Mucosa of rectum (tissue), 2 donors: ENCODE results near the gene FLT1.

Experiments used
- H3K27ac ChIP-seq, 2 donors: one replicate each; pipeline ENCODE4 v1.7.0; 2013; ENCODE audit warnings: inconsistent platforms in 2 of 2, low read depth in 2 of 2, low read length in 2 of 2
- H3K27me3 ChIP-seq, 2 donors: one replicate each; pipeline ENCODE4 v1.7.0; 2013; ENCODE audit warnings: low read length in 2 of 2; ENCODE audit not compliant: control insufficient read depth in 2 of 2, insufficient read depth in 2 of 2
- H3K36me3 ChIP-seq, 2 donors: one replicate each; pipeline ENCODE4 v1.7.0; 2013; ENCODE audit warnings: low read length in 2 of 2; ENCODE audit not compliant: control insufficient read depth in 2 of 2, insufficient read depth in 2 of 2
- H3K4me1 ChIP-seq, 2 donors: one replicate each; pipeline ENCODE4 v1.7.0; 2013; ENCODE audit warnings: low read length in 2 of 2, mild to moderate bottlenecking in 1 of 2; ENCODE audit not compliant: control insufficient read depth in 2 of 2, insufficient read depth in 2 of 2
- H3K4me3 ChIP-seq, 2 donors: one replicate each; pipeline ENCODE4 v1.7.0; 2013; ENCODE audit warnings: low read length in 2 of 2
- H3K9ac ChIP-seq, 2 donors: one replicate each; pipeline ENCODE4 v1.7.0; 2013; ENCODE audit warnings: low read length in 2 of 2, low read depth in 1 of 2, mild to moderate bottlenecking in 1 of 2
- H3K9me3 ChIP-seq, 2 donors: one replicate each; pipeline ENCODE4 v1.7.0; 2013; ENCODE audit warnings: low read length in 2 of 2; ENCODE audit not compliant: control insufficient read depth in 2 of 2
- donor health status: healthy.
- donor health status: Normal muscosa, but diverticular disease.

FLT1 gene

DNA sequence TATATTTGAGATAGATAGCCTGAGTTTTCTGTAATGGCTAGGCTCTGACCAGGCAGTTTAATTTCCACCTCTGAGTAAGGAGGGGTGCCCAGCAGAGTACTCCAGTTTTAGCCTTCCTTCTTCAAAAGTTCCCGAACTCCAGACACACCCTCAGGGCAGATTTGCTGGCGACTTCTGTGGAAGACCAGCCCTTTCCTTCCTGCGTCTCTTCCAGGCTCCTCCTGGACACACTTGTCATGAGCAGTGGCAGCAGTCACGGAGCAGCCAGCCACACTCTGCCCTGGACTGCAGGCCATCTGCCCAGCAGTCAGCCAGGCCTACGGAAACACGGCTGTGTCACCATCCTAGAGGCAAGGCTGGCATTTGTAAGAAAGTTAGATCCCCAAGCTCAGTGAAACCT, 6.6 kb upstream of the FLT1 start:
- no peaks in the 10 kb centered on the region for H3K36me3 ChIP-seq
- H3K27ac ChIP-seq: no peak overlapping the region
- H3K4me3 ChIP-seq: no peak overlapping the region
- H3K27me3 ChIP-seq: peaks cover 2 to 10% of the 10 kb centered on the region in 2 donors
- no peak overlapping the region for H3K9ac ChIP-seq
- H3K4me1 ChIP-seq: no peaks in the 10 kb centered on the region
- H3K9me3 ChIP-seq: no peaks in the 10 kb centered on the region

DNA sequence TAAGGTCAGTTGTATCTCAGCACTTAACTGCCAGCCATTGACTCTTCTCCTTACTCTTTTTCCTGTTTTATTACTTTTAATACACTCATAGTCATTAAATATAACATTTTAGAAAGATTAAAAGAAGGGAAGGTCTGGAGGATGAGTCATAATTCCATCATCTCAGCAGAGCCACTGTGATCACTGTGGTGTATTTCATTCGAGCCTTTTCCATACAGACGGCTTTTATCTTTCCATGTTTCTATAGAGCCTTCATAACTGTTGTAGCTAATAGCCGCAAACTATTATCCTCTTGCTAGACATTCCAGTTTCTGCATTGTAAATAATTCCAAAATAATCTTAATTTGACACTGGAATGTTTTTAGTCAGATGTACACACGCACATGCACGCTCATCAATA, 4.7 kb upstream of the FLT1 start:
- Histone ChIP-seq H3K4me1 (peaks cover 1 to 3% of the 10 kb centered on the region in 2 donors), H3K27me3 (peaks cover 15 to 21% of the 10 kb centered on the region in 2 donors), H3K9me3 (no peaks in the 10 kb centered on the region), H3K27ac (no peak overlapping the region), H3K4me3 (no peak overlapping the region), H3K9ac (no peak overlapping the region), H3K36me3 (no peaks in the 10 kb centered on the region)

DNA sequence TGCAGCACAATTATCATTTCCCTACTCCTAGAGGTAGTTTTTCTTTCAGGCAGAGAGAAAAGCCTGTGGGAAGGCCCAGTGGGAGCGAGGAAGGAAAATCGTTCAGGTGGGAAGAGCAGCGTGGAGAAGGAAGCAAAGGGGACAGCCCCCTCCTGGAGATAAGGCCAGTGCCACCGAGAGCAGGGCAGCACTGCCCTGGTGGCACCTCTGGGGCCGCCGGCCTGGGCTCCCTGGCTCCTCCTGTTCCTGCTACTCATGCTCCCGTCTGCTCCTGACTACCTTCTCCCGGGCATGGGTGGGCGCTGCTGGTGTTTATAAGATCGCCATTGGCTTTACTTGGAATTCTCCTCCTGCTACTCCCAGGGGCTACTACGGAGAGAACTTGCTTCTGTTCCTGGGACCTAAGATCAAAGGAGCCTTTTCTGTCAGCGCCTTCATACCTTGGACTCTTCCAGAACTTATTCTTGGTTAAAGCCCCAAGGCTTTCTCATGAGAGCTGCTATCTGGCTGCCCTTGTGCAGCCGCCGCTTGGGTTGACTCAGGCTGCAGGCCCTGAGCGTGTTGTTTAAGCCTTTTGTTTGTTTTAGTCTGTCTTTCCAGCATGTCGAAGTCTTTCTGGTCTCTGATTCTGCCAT, 3.7 kb upstream of the FLT1 start:
- Histone ChIP-seq H3K36me3 (no peaks in the 10 kb centered on the region), H3K9ac (no peak overlapping the region), H3K4me1 (peaks cover 3 to 6% of the 10 kb centered on the region in 2 donors), H3K4me3 (no peak overlapping the region), H3K9me3 (no peaks in the 10 kb centered on the region), H3K27ac (no peak overlapping the region), H3K27me3 (peaks cover 19 to 32% of the 10 kb centered on the region in 2 donors)

DNA sequence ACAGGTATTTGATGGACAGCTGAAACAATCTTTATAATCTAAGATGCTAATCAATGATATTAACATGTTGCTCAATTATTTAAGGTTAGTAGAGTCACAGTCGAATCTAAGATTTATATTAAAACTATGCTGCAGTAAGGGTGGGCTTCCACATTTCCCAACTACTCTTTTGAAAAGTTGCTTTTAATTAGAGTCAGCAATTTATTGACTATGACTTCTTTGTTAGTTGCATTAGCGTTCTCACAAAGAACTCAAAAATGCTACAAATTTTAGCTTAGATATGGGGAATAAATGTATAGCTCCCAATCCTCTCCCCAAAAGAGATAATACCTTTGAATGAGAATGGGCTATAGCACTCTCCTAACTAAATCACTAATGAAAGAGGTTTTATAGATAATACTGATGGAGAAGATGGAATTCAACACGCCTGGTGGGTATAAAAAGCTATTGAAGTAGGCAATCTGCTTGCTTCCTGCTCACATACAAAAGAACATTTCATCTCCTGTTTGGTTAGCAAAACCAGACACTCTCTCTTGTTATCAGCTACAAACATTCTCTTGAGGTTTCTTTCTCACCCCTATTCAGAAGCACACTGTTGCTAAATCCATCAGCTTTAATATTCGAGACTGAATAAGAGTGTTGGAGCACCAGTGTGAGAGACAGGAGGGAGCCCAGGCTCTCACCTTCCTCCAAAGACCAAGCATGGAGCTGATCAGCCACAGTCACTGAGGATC, 2.4 kb upstream of the FLT1 start:
- H3K36me3 ChIP-seq: no peaks in the 10 kb centered on the region
- H3K9me3 ChIP-seq: no peaks in the 10 kb centered on the region
- no peak overlapping the region for H3K4me3 ChIP-seq
- H3K27me3 ChIP-seq: peaks cover 27 to 43% of the 10 kb centered on the region in 2 donors
- H3K27ac ChIP-seq: no peak overlapping the region
- no peak overlapping the region for H3K9ac ChIP-seq
- peaks cover 3 to 6% of the 10 kb centered on the region in 2 donors for H3K4me1 ChIP-seq

DNA sequence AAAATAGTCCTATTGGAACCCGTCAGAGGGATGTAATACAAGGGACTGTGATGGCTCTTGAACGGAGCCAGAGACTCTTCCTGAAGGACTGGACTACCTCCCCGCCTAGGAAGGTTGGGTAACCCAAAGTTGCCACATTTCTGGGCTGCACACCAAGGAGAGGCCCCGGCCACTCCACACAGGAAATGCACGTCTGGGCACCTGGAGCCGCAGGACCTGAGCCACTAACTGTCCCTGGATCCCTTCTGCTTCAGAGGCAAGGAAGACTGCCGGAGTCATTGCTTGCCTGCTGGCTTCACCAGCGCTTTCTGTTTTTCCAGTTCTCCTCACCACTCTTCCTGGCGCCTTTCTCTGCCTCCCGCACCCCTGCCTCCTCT, 1.2 kb upstream of the FLT1 start:
- Histone ChIP-seq H3K36me3 (no peaks in the 10 kb centered on the region), H3K9ac (no peak overlapping the region), H3K4me3 (no peak overlapping the region), H3K9me3 (no peaks in the 10 kb centered on the region), H3K27me3 (peaks cover 34 to 49% of the 10 kb centered on the region in 2 donors), H3K27ac (no peak overlapping the region), H3K4me1 (peaks cover 3 to 6% of the 10 kb centered on the region in 2 donors)

DNA sequence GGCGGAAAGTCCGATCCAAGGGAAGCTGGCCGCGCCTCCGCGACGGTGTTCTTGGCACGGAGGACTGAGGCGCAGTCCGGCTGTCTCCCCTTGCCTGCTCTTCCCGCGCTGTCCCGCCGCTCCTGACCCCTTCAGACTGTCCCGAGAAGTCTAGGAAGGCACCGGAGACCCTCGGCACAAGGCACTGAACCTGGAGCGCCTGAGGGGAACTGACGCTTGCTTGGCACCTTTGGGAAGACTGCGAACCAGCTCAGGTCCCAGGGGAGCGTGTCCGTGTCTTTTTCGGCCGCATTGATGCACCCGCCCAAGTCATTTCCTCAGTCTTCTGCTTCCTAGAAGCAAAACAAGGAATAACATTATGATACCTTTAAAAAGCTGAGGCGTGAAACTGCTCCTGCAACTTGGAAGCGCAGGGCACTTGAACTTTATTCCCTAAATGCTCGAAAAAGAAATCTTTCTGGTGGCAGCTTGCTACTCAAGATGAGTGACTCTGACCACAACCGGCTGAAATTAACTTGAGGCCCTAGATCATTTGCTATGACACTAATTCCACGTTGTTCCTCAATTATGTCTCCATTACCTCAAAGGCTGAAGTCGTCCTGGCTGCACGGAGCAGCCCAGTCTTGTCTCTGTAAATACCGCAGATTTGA, 735 bp upstream of the FLT1 start:
- Histone ChIP-seq H3K4me1 (peaks cover 3 to 6% of the 10 kb centered on the region in 2 donors), H3K36me3 (no peaks in the 10 kb centered on the region), H3K4me3 (no peak overlapping the region), H3K9ac (no peak overlapping the region), H3K27ac (no peak overlapping the region), H3K9me3 (no peaks in the 10 kb centered on the region), H3K27me3 (peaks cover 38 to 49% of the 10 kb centered on the region in 2 donors)

DNA sequence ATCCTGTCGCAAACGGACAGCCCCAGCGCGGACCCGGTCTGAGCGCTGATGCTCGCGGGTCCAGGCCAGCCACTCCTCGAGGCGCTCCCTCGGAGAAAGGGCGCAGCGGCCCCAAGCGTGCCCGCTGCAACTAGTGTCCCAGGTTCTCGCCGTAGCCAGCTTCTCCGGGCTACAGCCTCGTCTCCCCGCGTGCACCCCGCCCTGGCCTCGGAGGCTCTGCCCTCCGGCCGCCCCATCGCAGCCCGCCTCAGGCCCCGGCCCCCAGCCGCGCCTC, 487 bp downstream of the FLT1 start:
- no peak overlapping the region for H3K9ac ChIP-seq

DNA sequence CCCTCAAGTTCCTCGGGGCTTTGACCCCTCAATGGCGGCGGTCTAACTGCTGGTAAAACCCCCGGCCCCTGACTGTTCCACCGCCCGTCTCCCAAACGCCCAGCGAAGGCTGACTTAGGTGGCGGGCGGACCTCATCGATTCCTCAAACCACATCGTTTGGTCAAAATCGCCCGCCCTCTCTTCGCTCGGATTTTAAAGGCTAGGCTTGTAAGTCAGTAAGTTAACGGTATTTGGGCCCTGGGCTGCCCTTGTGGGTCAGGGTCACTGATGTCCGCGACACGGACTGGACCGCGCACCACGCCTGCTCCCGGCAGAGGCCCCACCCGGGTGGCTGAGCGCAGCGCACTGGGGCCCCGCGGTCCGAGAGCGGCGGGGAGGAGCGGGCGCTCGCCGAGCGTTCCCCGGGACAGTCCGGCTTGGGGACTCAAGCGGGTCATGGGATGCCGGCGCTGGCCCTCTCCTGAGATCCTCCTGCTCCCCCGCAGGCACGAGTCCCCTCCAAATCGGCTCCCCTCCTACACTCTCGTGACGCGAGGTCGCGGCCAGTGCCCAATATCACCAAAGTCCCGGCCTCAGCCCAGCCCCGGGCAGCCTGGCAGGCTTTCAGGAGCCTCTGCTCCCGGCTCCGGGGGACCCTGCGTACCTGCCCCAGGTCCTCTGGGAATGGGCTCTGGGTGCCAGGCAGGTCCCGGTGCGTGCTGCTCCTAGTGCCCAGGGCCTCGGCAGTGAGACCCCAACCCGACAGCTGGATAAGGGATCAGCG, 1.0 kb downstream of the FLT1 start:
- peaks cover 3 to 6% of the 10 kb centered on the region in 2 donors for H3K4me1 ChIP-seq
- no peaks in the 10 kb centered on the region for H3K36me3 ChIP-seq
- H3K4me3 ChIP-seq: peak overlapping the region; percentile 20 to 22
- no peaks in the 10 kb centered on the region for H3K9me3 ChIP-seq
- no peak overlapping the region for H3K9ac ChIP-seq
- peaks cover 49 to 53% of the 10 kb centered on the region in 2 donors for H3K27me3 ChIP-seq
- no peak overlapping the region for H3K27ac ChIP-seq

More for the DNA sequence above, 487 bp downstream of the FLT1 start:
- H3K4me3 ChIP-seq: peak overlapping the region; percentile 20 to 25
- H3K27me3 ChIP-seq: peaks cover 47 to 51% of the 10 kb centered on the region in 2 donors
- H3K36me3 ChIP-seq: no peaks in the 10 kb centered on the region
- no peaks in the 10 kb centered on the region for H3K9me3 ChIP-seq
- peaks cover 3 to 6% of the 10 kb centered on the region in 2 donors for H3K4me1 ChIP-seq
- H3K27ac ChIP-seq: no peak overlapping the region

DNA sequence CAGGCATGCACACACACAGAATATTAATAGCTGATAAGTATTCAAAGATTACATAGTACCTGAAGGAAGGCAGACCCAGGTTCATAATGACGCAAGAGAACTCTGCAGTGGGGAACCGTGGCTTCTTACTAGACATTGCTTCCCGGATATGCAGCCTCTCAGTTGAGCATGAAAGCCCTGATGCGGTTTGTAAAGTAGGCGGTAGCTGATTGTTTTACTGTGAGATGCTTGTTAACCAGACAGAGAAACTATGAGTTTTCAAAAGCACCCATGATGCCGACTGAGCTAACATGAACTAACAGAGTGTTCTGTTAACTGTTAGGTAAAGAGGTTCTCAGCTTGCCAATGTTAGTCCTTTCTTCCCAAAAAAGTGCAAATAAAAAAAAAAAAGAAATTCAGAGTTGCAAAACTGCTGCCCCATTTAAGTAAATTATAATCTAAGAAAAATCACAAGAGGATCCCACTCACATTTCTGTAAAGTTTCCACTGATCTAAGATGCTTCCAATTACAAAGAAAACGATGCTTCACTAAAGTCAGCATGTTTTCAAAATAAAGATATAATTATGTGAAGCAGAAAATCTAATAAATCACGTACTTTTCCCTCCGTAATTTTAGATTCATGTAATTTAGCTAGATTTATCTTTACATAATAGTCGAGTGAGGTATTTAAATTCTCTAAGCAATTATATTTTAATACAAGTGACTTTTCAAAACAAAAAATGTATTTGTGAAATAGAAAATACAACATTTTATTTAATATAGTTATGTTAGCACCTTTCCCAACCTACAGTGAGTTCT, 2.2 kb downstream of the FLT1 start:
- Histone ChIP-seq H3K9me3 (no peaks in the 10 kb centered on the region), H3K4me1 (peaks cover 3 to 6% of the 10 kb centered on the region in 2 donors), H3K4me3 (no peak overlapping the region), H3K27me3 (peaks cover 49 to 50% of the 10 kb centered on the region in 2 donors), H3K27ac (no peak overlapping the region), H3K9ac (no peak overlapping the region), H3K36me3 (no peaks in the 10 kb centered on the region)
